K562 (cell line): Measurements from ENCODE around the gene ST6GALNAC1. TPM values are rescaled to one million over a fixed set of nuclear protein-coding genes. Genes with fewer than 3 reads are reported as not detected.
A peak's percentile ranks its signal among the peaks of the same experiment; 100 is the strongest.

ENCODE experiments used
- ATAC-seq: fragments of 200-7000 bp; cut with Tn5 transposase; 3 replicates; pipeline ENCODE4 v1.9.1; 2020; ENCODE audit warnings: moderate library complexity
- BruUV-seq: library from RNA; stranded (reverse); fragments of 400-500 nt; replicated peaks from 2 replicates; lab custom pipeline; 2021; lab: Mats Ljungman, UMichigan
- CTCF ChIA-PET: fragments of 300-600 bp; formaldehyde crosslinking; extraction: SDS; loops from one replicate; lab custom pipeline; 2021; ENCODE audit warnings: low intra/inter-chr PET ratio; lab: Yijun Ruan, JAX
- POLR2A ChIA-PET: fragments of 300-600, 350-650 bp; sonication (Branson Sonifier 250); formaldehyde crosslinking; extraction: SDS; loops from one replicate; lab custom pipeline; 2021; ENCODE audit warnings: antibody characterized with exemption, inconsistent platforms; lab: Yijun Ruan, JAX
- DNase-seq, 4 experiments: peaks; one replicate each; pipeline versions ENCODE4 v3.0.0 to v3.0.0-alpha.2; 2011 to 2018; ENCODE audit warnings: low spot score in 3 of 4, mixed read lengths in 3 of 4; ENCODE audit errors: extremely low read depth in 1 of 4
- FAIRE-seq: peaks from 2 replicates; lab custom pipeline; 2011; peaks lifted over from hg19 to GRCh38; lab: Jason Lieb, UNC
- H2AFZ ChIP-seq: 2 replicates; pipeline ENCODE4 v1.6.0; 2011; ENCODE audit warnings: low read depth, low read length, control low read depth, inconsistent platforms
- H3K27ac ChIP-seq: fragments of 200-600 bp; 3 replicates; pipeline ENCODE4 v1.8.0; 2011; ENCODE audit warnings: low read depth, mild to moderate bottlenecking, control low read depth, inconsistent platforms, low read length, moderate library complexity, mixed read lengths; ENCODE audit errors: extremely low read depth
- H3K27me3 ChIP-seq, 2 experiments: fragments of 300-600 bp in 1 of 2; 2 replicates in 1 of 2; 3 replicates in 1 of 2; pipeline versions ENCODE4 v1.6.0 to v1.8.0; 2011; ENCODE audit warnings: inconsistent platforms in 2 of 2, low read length in 2 of 2, mild to moderate bottlenecking in 1 of 2, mixed read lengths in 1 of 2, moderate library complexity in 1 of 2; ENCODE audit not compliant: control insufficient read depth in 2 of 2, insufficient read depth in 2 of 2
- H3K36me3 ChIP-seq: fragments of 300-600 bp; 3 replicates; pipeline ENCODE4 v1.8.0; 2011; ENCODE audit warnings: mild to moderate bottlenecking, low read length, inconsistent platforms; ENCODE audit not compliant: control insufficient read depth, insufficient read depth
- H3K4me1 ChIP-seq, 2 experiments: fragments of 200-600 bp in 1 of 2; replicated peaks in 1 of 2; 2 replicates in 1 of 2; 3 replicates in 1 of 2; pipeline versions ENCODE4 v1.5.1 to v1.8.0; 2011; ENCODE audit warnings: inconsistent platforms in 2 of 2, low read length in 2 of 2, mild to moderate bottlenecking in 1 of 2, mixed read lengths in 1 of 2, moderate library complexity in 1 of 2; ENCODE audit not compliant: control insufficient read depth in 2 of 2, insufficient read depth in 2 of 2
- H3K4me2 ChIP-seq: 2 replicates; pipeline ENCODE4 v1.6.1; 2011; ENCODE audit warnings: low read length, control low read depth, inconsistent platforms, mixed read lengths; ENCODE audit not compliant: insufficient read depth
- H3K4me3 ChIP-seq: fragments of 200-600 bp; sonication (generic), shearing (Covaris generic); 2 replicates; pipeline ENCODE4 v1.5.1; 2016; ENCODE audit warnings: control low read depth, inconsistent platforms
- H3K79me2 ChIP-seq: fragments of 200-600 bp; 3 replicates; pipeline ENCODE4 v1.8.0; 2011; ENCODE audit warnings: low read length, inconsistent platforms; ENCODE audit not compliant: control insufficient read depth, insufficient read depth
- H3K9ac ChIP-seq, 2 experiments: 2 replicates each; pipeline versions ENCODE4 v1.6.0 to v1.6.1; 2011; ENCODE audit warnings: low read depth in 2 of 2, low read length in 2 of 2, control low read depth in 1 of 2, inconsistent platforms in 1 of 2, mild to moderate bottlenecking in 1 of 2, mixed read lengths in 1 of 2; ENCODE audit not compliant: insufficient read depth in 1 of 2
- H3K9me1 ChIP-seq: one replicate; pipeline ENCODE4 v1.6.0; 2011; ENCODE audit warnings: inconsistent platforms, mild to moderate bottlenecking, low read length, moderate library complexity; ENCODE audit not compliant: control insufficient read depth, insufficient read depth
- H3K9me3 ChIP-seq: replicated peaks from 2 replicates; pipeline ENCODE4 v1.5.1; 2011; ENCODE audit warnings: low read depth, low read length, inconsistent platforms; ENCODE audit not compliant: control insufficient read depth, insufficient read depth
- H4K20me1 ChIP-seq: replicated peaks from 2 replicates; pipeline ENCODE4 v1.6.1; 2011; ENCODE audit warnings: low read length, inconsistent platforms, mixed read lengths; ENCODE audit not compliant: control insufficient read depth, insufficient read depth
- GATAD2A ChIP-seq: fragments of 450-650 bp; IDR thresholded peaks from 2 replicates; pipeline ENCODE4 v1.6.1; 2017
- JUND ChIP-seq, 2 experiments: IDR thresholded peaks; 2 replicates in 1 of 2; 3 replicates in 1 of 2; pipeline ENCODE4 v1.6.1; 2011; ENCODE audit warnings: borderline replicate concordance in 2 of 2, low read depth in 2 of 2, low read length in 2 of 2, improper control_type of control experiment in 1 of 2, missing biosample characterization in 1 of 2, missing genetic modification characterization in 1 of 2, missing genetic modification reagents in 1 of 2
- KLF1 ChIP-seq: fragments of 450-650 bp; IDR thresholded peaks from 2 replicates; pipeline ENCODE4 v1.6.1; 2016; ENCODE audit warnings: missing genetic modification characterization, missing compliant biosample characterization
- POU5F1 ChIP-seq: fragments of 150-350 bp; IDR thresholded peaks from 2 replicates; pipeline ENCODE4 v1.6.1; 2014; ENCODE audit warnings: borderline replicate concordance, low read length, low read depth, mild to moderate bottlenecking; ENCODE audit not compliant: partially characterized antibody
- SAP30 ChIP-seq: fragments of 200-600 bp; sonication (generic); IDR thresholded peaks from 2 replicates; pipeline ENCODE4 v1.6.1; 2012; ENCODE audit warnings: borderline replicate concordance, low read depth, mild to moderate bottlenecking, moderate library complexity, low read length, control low read depth, inconsistent platforms; ENCODE audit not compliant: insufficient read depth, poor library complexity, severe bottlenecking
- SOX6 ChIP-seq: fragments of 450-650 bp; IDR thresholded peaks from 2 replicates; pipeline ENCODE4 v1.6.1; 2014; ENCODE audit warnings: mild to moderate bottlenecking
- SRSF1 ChIP-seq: fragments of 200-400 bp; formaldehyde crosslinking; IDR thresholded peaks from 2 replicates; pipeline ENCODE4 v1.6.1; 2017; ENCODE audit warnings: mild to moderate bottlenecking, low read depth, low read length, moderate library complexity
- TAL1 ChIP-seq: fragments of 450-650 bp; IDR thresholded peaks from 2 replicates; pipeline ENCODE4 v1.6.1; 2016; ENCODE audit warnings: mild to moderate bottlenecking
- TBP ChIP-seq: optimal IDR thresholded peaks from 2 replicates; pipeline ENCODE3; 2011; ENCODE audit warnings: low read depth, low read length, improper control_type of control experiment
- WGBS: fragments of 100-300 bp; shearing (Covaris generic); methylation state at CpG from one replicate; pipeline ENCODE4 v1.1.6; 2016; ENCODE audit warnings: low coverage, mixed read lengths; ENCODE audit not compliant: insufficient coverage; ENCODE audit errors: missing lambda C conversion rate; 5-methylcytosine and 5-hydroxymethylcytosine counted together
- in situ Hi-C: fragments of 300-500 bp; cut with MboI; formaldehyde crosslinking; loops from 4 replicates; pipeline ENCODE4 v1.15.0; 2018; ENCODE audit warnings: inconsistent platforms, mixed read lengths
- intact Hi-C: fragments of 100-400 bp; cut with micrococcal nuclease; formaldehyde crosslinking; loops from 2 replicates; pipeline ENCODE4 v1.14.2; 2022
- polyA plus RNA-seq, 8 experiments: library from polyadenylated mRNA; depleted of rRNA in 4 of 8; stranded (reverse) in 5 of 8; unstranded in 3 of 8; fragments of >200 nt; fragmentation: Nextera tagmentation in 2 of 8; fragmentation: Illumina TruSeq in 1 of 8; extraction: Ambion mirVana in 2 of 8; extraction: Trizol in 1 of 8; gene quantifications; 2 replicates each; pipeline versions ENCODE4 v1.2.1 to v1.2.3, GENCODE V29; 2011 to 2014; ENCODE audit warnings: inconsistent platforms in 1 of 8, missing spikeins in 1 of 8
- total RNA-seq, 7 experiments: library from RNA; depleted of rRNA in 6 of 7; stranded (reverse); fragments of >200 nt in 6 of 7; fragmentation: Illumina TruSeq in 2 of 7; extraction: Trizol in 2 of 7; gene quantifications; 2 replicates each; pipeline versions ENCODE4 v1.2.1 to v1.2.3, GENCODE V29; 2011 to 2021; ENCODE audit warnings: low replicate concordance in 1 of 7
- TF ChIP-seq, protein P1 (sequence below): sonication (generic); formaldehyde crosslinking; IDR thresholded peaks from 2 replicates; pipeline ENCODE4 v1.8.0; 2023; ENCODE audit warnings: mild to moderate bottlenecking, missing genetic modification reagents
- TF ChIP-seq, protein P2 (sequence below): sonication (generic); formaldehyde crosslinking; IDR thresholded peaks from 2 replicates; pipeline ENCODE4 v1.8.0; 2022; ENCODE audit warnings: missing genetic modification reagents, mild to moderate bottlenecking, borderline replicate concordance
- TF ChIP-seq, protein P3 (sequence below), 2 experiments: fragments of 450-650 bp; IDR thresholded peaks; 2 replicates each; pipeline ENCODE4 v1.6.1; 2016

Gene ST6GALNAC1
- total and polyA plus RNA-seq, 9 of the 15 experiments (the other 6 are each of a cell fraction or from before 2014, with no cell fraction given) = 20.6 to 68.4 (median 50.5) TPM

DNA sequence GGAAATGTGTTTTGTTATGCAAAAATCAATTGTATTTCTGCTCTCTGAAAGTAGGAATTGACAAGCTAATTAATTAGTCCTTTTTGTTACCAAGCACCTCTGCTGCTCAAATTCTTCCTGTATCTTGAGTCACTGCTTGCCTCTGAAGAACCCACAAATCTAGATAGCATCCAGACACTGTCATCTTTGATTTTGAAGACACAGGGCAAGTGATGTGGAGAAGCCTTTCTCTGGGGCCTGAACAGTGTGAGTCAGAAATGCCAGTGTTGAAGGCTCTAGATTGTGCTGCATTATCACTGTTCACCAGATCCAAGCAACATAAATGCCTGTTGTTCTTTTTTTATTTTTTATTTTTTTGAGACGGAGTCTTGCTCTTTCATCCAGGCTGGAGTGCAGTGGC, 10.9 kb upstream of the ST6GALNAC1 start:
- CTCF ChIA-PET = no interaction called here
- TF ChIP-seq JUND (IDR thresholded peaks at IDR 0.05; ENCODE audit: borderline replicate concordance, low read depth, low read length) (0 out of 2 replicates have a peak, but pooled peaks have one; percentile 12), JUND (tag; IDR thresholded peaks at IDR 0.05; ENCODE audit: borderline replicate concordance, low read depth, low read length) (no peak; the same call in 2 of the 3 replicates), POU5F1 (no peak), TBP (no peak), SOX6 (peak; percentile 53), SRSF1 (no peak), TAL1 (peak; percentile 65), GATAD2A (no peak), KLF1 (tag) (no peak), SAP30 (no peak)
- TF ChIP-seq, protein P1, sequence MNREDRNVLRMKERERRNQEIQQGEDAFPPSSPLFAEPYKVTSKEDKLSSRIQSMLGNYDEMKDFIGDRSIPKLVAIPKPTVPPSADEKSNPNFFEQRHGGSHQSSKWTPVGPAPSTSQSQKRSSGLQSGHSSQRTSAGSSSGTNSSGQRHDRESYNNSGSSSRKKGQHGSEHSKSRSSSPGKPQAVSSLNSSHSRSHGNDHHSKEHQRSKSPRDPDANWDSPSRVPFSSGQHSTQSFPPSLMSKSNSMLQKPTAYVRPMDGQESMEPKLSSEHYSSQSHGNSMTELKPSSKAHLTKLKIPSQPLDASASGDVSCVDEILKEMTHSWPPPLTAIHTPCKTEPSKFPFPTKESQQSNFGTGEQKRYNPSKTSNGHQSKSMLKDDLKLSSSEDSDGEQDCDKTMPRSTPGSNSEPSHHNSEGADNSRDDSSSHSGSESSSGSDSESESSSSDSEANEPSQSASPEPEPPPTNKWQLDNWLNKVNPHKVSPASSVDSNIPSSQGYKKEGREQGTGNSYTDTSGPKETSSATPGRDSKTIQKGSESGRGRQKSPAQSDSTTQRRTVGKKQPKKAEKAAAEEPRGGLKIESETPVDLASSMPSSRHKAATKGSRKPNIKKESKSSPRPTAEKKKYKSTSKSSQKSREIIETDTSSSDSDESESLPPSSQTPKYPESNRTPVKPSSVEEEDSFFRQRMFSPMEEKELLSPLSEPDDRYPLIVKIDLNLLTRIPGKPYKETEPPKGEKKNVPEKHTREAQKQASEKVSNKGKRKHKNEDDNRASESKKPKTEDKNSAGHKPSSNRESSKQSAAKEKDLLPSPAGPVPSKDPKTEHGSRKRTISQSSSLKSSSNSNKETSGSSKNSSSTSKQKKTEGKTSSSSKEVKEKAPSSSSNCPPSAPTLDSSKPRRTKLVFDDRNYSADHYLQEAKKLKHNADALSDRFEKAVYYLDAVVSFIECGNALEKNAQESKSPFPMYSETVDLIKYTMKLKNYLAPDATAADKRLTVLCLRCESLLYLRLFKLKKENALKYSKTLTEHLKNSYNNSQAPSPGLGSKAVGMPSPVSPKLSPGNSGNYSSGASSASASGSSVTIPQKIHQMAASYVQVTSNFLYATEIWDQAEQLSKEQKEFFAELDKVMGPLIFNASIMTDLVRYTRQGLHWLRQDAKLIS = no peak
- TF ChIP-seq, protein P2, sequence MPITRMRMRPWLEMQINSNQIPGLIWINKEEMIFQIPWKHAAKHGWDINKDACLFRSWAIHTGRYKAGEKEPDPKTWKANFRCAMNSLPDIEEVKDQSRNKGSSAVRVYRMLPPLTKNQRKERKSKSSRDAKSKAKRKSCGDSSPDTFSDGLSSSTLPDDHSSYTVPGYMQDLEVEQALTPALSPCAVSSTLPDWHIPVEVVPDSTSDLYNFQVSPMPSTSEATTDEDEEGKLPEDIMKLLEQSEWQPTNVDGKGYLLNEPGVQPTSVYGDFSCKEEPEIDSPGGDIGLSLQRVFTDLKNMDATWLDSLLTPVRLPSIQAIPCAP (CRISPR knock-in tag) = no peak
- TF ChIP-seq, protein P3, sequence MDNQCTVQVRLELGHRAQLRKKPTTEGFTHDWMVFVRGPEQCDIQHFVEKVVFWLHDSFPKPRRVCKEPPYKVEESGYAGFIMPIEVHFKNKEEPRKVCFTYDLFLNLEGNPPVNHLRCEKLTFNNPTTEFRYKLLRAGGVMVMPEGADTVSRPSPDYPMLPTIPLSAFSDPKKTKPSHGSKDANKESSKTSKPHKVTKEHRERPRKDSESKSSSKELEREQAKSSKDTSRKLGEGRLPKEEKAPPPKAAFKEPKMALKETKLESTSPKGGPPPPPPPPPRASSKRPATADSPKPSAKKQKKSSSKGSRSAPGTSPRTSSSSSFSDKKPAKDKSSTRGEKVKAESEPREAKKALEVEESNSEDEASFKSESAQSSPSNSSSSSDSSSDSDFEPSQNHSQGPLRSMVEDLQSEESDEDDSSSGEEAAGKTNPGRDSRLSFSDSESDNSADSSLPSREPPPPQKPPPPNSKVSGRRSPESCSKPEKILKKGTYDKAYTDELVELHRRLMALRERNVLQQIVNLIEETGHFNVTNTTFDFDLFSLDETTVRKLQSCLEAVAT (IDR thresholded peaks at IDR 0.05) = no peak

More for the DNA sequence above, 10.9 kb upstream of the ST6GALNAC1 start:
- Histone ChIP-seq H3K79me2 (no peaks in the 10 kb centered on the region), H4K20me1 (no peaks in the 10 kb centered on the region), H3K9me3 (0 out of 2 replicates have a peak, but pooled peaks cover 2% of the 10 kb centered on the region), H3K4me1 (peaks cover 3 to 10% of the 10 kb centered on the region in 2 experiments), H2AFZ (no peak overlapping the region), H3K36me3 (no peaks in the 10 kb centered on the region), H3K4me2 (no peak overlapping the region), H3K9ac (no peak overlapping the region), H3K27me3 (no peaks in the 10 kb centered on the region), H3K4me3 (no peak overlapping the region), H3K9me1 (no peaks in the 10 kb centered on the region), H3K27ac (no peak overlapping the region)
- WGBS = 14% methylated on average over 1 of the region's 1 CpG
- FAIRE-seq (peak; percentile 57), DNase-seq (peak in 2 of 4 experiments; percentile 41 to 60), ATAC-seq (peak; percentile 62)
- BruUV-seq = no TSS peak
- POLR2A ChIA-PET = interaction anchor here (1.3 kb wide), 1 partner anchor 16 kb away, joined by 3 read pairs; no protein-coding TSS in a partner anchor
- in situ Hi-C loops (no loop called here), intact Hi-C loops (no loop called here)
